Naive thymus-derived CD4-positive, alpha-beta T cell (primary cell): ENCODE results near the gene TCP11X1. TPM values are rescaled to one million over a fixed set of nuclear protein-coding genes. Genes with fewer than 3 reads are reported as not detected.
"Not testable (repeated sequence)": the region's sequence is repeated elsewhere in the genome, so short reads cannot be mapped to it uniquely, and the experiment has no call there.

Source experiments
- ATAC-seq: fragments of 150-1000 bp; cut with Tn5 transposase; 2 replicates; pipeline ENCODE4 v1.10.0; 2021; ENCODE audit warnings: mild to moderate bottlenecking, moderate library complexity
- CTCF ChIA-PET: fragments of 350-600 bp; sonication (Branson Sonifier 250); formaldehyde crosslinking; loops from one replicate; lab custom pipeline; 2021; ENCODE audit warnings: antibody characterized with exemption; lab: Charles Lee
- POLR2A ChIA-PET: fragments of 350-600 bp; sonication (Branson Sonifier 250); formaldehyde crosslinking; loops from one replicate; lab custom pipeline; 2021; ENCODE audit warnings: antibody characterized with exemption, inconsistent platforms; lab: Charles Lee
- DNase-seq, 9 donors: peaks; one replicate each; pipeline versions ENCODE4 v3.0.0 to v3.0.0-alpha.2; 2020 to 2022; ENCODE audit warnings: mixed read lengths in 1 of 9
- H3K27ac ChIP-seq: one replicate; pipeline ENCODE4 v1.7.0; 2013; ENCODE audit warnings: mild to moderate bottlenecking, low read depth, low read length, moderate library complexity
- H3K27me3 ChIP-seq, 2 donors: one replicate each; pipeline ENCODE4 v1.7.0; 2013; ENCODE audit warnings: low read length in 2 of 2, mild to moderate bottlenecking in 2 of 2, moderate library complexity in 2 of 2; ENCODE audit not compliant: control insufficient read depth in 2 of 2, insufficient read depth in 2 of 2
- H3K36me3 ChIP-seq, 3 experiments: 1 replicate in 2 of 3; 2 replicates in 1 of 3; pipeline ENCODE4 v1.7.0; 2013; ENCODE audit warnings: low read length in 3 of 3, mild to moderate bottlenecking in 3 of 3, moderate library complexity in 1 of 3; ENCODE audit not compliant: insufficient read depth in 3 of 3, control insufficient read depth in 2 of 3
- H3K4me1 ChIP-seq, 2 donors: one replicate each; pipeline ENCODE4 v1.7.0; 2013; ENCODE audit warnings: low read length in 2 of 2, mild to moderate bottlenecking in 2 of 2, moderate library complexity in 1 of 2; ENCODE audit not compliant: control insufficient read depth in 2 of 2, insufficient read depth in 2 of 2
- H3K4me3 ChIP-seq: 2 replicates; pipeline ENCODE4 v1.7.0; 2013; ENCODE audit warnings: mild to moderate bottlenecking, low read length
- H3K9me3 ChIP-seq, 3 experiments: 1 replicate in 2 of 3; 2 replicates in 1 of 3; pipeline ENCODE4 v1.7.0; 2013; ENCODE audit warnings: low read length in 3 of 3; ENCODE audit not compliant: control insufficient read depth in 2 of 3
- H3K27ac Mint-ChIP-seq, 9 donors: one replicate each; pipeline ENCODE4 v1.8.0; 2020 to 2022; ENCODE audit warnings: mixed read lengths in 9 of 9, mild to moderate bottlenecking in 8 of 9, moderate library complexity in 5 of 9, inconsistent platforms in 2 of 9
- H3K27me3 Mint-ChIP-seq, 5 donors: one replicate each; pipeline ENCODE4 v1.8.0; 2021 to 2022; ENCODE audit warnings: mixed read lengths in 5 of 5, mild to moderate bottlenecking in 1 of 5
- H3K36me3 Mint-ChIP-seq, 5 donors: one replicate each; pipeline ENCODE4 v1.8.0; 2020 to 2022; ENCODE audit warnings: mixed read lengths in 5 of 5, mild to moderate bottlenecking in 3 of 5, inconsistent platforms in 1 of 5
- H3K4me1 Mint-ChIP-seq, 7 donors: one replicate each; pipeline ENCODE4 v1.8.0; 2020 to 2022; ENCODE audit warnings: mixed read lengths in 7 of 7, mild to moderate bottlenecking in 3 of 7, inconsistent platforms in 1 of 7
- H3K4me3 Mint-ChIP-seq, 10 donors: one replicate each; pipeline ENCODE4 v1.8.0; 2020 to 2022; ENCODE audit warnings: mild to moderate bottlenecking in 10 of 10, mixed read lengths in 10 of 10, moderate library complexity in 6 of 10, inconsistent platforms in 2 of 10
- H3K9me3 Mint-ChIP-seq, 11 donors: one replicate each; pipeline ENCODE4 v1.8.0; 2020 to 2022; ENCODE audit warnings: mixed read lengths in 11 of 11, mild to moderate bottlenecking in 4 of 11, inconsistent platforms in 1 of 11, moderate library complexity in 1 of 11
- intact Hi-C, 2 donors: fragments of 100-400 bp; cut with micrococcal nuclease; formaldehyde crosslinking; loops; one replicate each; pipeline ENCODE4 v1.15.1; 2023
- polyA plus RNA-seq, 2 donors: library from polyadenylated mRNA; unstranded; fragments of 300-500 nt; fragmentation: Illumina TruSeq; gene quantifications; one replicate each; pipeline ENCODE4 v1.2.3, GENCODE V29; 2021
- total RNA-seq, 6 experiments: library from RNA in 5 of 6; stranded (reverse) in 5 of 6; gene quantifications; 1 replicate in 5 of 6; 2 replicates in 1 of 6; pipeline ENCODE4 v1.2.3 and lab custom pipeline; 2021 to 2026

The TCP11X1 gene
- total and polyA plus RNA-seq, 7 experiments from 2014 or later: not detected

GRCh38 chrX:102272231-102272630 lies 57.1 kb downstream of the TCP11X1 start:
- H3K27ac ChIP-seq, H3K4me3 ChIP-seq, H3K9me3 ChIP-seq, CTCF ChIA-PET, H3K4me3 Mint-ChIP-seq, intact Hi-C loops, DNase-seq, POLR2A ChIA-PET, H3K36me3 Mint-ChIP-seq, H3K27me3 ChIP-seq, H3K4me1 Mint-ChIP-seq, H3K27ac Mint-ChIP-seq, H3K27me3 Mint-ChIP-seq, H3K4me1 ChIP-seq, ATAC-seq, H3K9me3 Mint-ChIP-seq, H3K36me3 ChIP-seq: not testable (repeated sequence)

Other genes with a start within 250 kb of the TCP11X1 start
- gene TCEAL2, start 89.6 kb upstream of the TCP11X1 start, total RNA-seq: 1 to 10 TPM in 4 of 5 experiments, not detected in 1; 1.1 to 2.5 (median 2.1) TPM
- 1 to 10 TPM in 1 of 2 donors, under 1 TPM in 1; 0.45 to 1.0 TPM for gene TCEAL2, start 89.6 kb upstream of the TCP11X1 start, polyA plus RNA-seq
- gene TCEAL6, start 72.8 kb upstream of the TCP11X1 start, total RNA-seq: not detected
- not detected for gene TCEAL6, start 72.8 kb upstream of the TCP11X1 start, polyA plus RNA-seq
- gene BEX5, start 59.3 kb upstream of the TCP11X1 start, total RNA-seq: 10 to 100 TPM in 1 of 5 experiments, 1 to 10 TPM in 4; 1.8 to 10.1 (median 6.8) TPM
- gene BEX5, start 59.3 kb upstream of the TCP11X1 start, polyA plus RNA-seq: 10 to 100 TPM; 11.5 to 13.2 TPM
- gene NXF2, start 31.9 kb downstream of the TCP11X1 start, total RNA-seq: not detected
- gene NXF2, start 31.9 kb downstream of the TCP11X1 start, polyA plus RNA-seq: not detected
- not detected for gene NXF2B, start 224.7 kb downstream of the TCP11X1 start, total RNA-seq
- gene NXF2B, start 224.7 kb downstream of the TCP11X1 start, polyA plus RNA-seq: not detected